ENCODE measurements around the gene NOS3.

GRCh38 chr7:151063212-151063561 lies 72.4 kb downstream of the NOS3 start:
- TF ChIP-seq EZH2 (IDR thresholded peaks at IDR 0.05; ENCODE audit: low read depth) (no peak), CTCF (conservative IDR thresholded peaks at IDR 0.05) (no peak)

Data from PC-9 (cell line).